CD4-positive, alpha-beta T cell treated with Interleukin-21 for 1 hour (primary cell): ENCODE measurements around the gene NT5C3B.

Source experiments
- DNase-seq: peaks from one replicate; pipeline ENCODE4 v3.0.0-alpha.2; 2020

The NT5C3B gene

GRCh38 chr17:41806685-41807445 lies 29.2 kb downstream of the NT5C3B start:
- DNase-seq = no peak

GRCh38 chr17:41803049-41804020 lies 32.7 kb downstream of the NT5C3B start:
- DNase-seq = no peak

GRCh38 chr17:41801374-41802271 lies 34.4 kb downstream of the NT5C3B start:
- DNase-seq = peak; percentile 66

DNA sequence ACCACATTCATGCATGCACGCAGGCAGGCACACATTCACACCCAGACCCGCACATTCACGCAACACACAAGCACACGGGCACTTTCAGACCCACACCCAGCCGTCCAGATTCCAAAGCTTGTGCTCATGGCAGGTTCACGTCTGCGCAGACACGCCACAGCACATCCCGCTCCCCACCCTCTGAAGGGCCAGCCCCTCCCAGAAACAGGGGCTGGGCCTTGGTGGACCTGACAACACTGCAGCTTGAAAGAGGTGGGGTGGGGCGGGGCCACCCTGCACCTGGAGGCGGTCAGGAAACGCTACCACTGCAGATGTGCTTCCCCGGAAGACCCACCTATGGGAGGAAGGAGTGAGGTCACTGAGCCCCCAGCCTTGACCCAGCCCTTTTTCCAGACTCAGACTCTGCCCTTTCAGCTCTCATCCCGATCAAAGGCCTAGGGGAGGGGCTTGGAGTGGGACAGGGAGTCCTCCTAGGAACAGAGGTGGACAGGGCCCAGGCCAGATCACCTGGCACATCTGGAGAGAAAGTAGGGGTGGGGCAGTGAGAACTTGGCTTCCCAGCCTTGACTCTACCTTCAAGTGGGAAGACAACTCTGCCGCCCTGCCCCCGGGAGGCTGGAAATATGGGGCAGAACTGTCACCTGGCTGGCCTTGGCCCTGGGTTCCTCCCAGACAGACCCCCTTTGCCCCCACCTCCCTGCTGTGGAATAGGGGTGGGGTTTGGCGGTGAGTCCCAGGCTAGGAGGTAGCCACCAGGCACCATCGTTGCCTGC lies 35.2 kb downstream of the NT5C3B start:
- peak; percentile 15 for DNase-seq

DNA sequence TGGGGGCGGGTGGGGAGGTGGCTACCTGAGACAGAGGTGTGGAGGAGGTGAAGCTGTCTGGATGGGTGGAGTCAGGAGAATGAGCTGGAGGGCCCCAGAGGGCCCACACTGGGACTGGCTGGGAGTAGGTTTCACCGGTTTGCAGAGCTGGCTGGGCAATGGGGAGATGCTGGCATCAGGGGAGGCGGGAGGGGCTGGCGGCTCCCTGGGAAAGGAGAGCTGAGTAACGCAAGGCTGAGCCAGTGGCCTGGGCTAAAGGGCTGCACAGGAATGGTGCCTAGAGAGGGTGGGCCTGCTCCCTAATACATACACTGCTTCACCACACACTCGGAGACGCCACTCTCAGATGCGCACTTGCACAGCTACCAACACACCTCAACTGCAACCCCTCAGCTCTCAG lies 36.7 kb downstream of the NT5C3B start:
- no peak for DNase-seq

GRCh38 chr17:41797377-41797776 lies 38.7 kb downstream of the NT5C3B start:
- no peak for DNase-seq

DNA sequence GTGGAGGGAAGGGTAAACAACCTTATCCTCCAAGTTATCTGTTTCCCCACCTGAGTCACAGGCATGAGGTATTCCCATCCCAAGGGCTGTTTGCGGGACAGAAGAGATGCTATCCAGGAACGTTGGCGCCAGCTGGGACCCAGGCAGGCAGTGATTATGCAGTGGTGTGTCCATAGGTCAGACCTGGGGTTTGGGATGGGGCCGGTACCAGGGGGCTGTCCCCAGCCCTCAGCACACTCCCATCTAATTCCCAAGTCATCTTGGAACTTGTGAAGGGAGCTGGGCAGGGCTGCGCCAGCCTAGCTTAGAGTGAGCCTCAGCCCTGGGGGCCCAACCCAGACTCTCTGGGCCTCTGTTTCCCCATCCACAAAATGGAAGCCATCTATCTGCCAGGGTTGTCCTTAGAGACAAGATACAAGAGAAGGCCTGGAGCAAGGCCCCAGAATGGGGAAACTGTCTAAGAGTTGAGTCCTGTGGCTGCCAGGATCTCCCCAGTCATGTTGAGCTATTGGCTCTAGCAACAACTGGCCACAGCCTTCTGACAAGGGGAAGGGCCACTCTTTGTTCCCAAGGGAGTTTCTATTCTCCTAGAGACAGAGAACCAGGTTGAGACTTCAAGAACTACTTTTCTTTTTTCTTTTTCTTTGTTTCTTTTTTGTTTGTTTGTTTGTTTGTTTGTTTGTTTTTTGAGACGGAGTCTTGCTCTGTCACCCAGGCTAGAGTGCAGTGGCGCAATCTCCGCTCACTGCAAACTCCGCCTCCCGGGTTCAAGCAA lies 39.7 kb downstream of the NT5C3B start:
- DNase-seq = no peak

DNA sequence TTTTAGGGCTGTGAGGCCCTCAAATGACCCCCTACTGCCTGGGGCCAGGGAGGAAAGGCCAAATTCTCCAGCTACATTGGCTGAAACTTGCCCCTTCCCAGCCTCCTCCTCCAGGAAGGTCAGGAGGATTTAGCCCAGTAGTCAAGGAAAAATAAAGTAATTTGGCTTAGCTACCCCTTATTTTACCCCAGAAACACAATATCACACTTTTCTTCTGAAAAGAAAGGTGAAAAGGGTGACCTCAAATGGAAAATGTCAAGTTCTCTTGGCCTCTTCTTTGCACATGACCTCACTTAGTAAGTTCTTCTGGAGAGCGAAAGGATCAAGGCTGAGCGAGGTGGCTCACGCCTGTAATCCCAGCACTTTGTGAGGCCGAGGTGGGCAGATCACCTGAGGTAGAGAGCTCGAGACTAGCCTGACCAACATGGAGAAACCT lies 41.5 kb downstream of the NT5C3B start:
- DNase-seq = no peak

GRCh38 chr17:41793784-41794539 lies 42.1 kb downstream of the NT5C3B start:
- DNase-seq = no peak

DNA sequence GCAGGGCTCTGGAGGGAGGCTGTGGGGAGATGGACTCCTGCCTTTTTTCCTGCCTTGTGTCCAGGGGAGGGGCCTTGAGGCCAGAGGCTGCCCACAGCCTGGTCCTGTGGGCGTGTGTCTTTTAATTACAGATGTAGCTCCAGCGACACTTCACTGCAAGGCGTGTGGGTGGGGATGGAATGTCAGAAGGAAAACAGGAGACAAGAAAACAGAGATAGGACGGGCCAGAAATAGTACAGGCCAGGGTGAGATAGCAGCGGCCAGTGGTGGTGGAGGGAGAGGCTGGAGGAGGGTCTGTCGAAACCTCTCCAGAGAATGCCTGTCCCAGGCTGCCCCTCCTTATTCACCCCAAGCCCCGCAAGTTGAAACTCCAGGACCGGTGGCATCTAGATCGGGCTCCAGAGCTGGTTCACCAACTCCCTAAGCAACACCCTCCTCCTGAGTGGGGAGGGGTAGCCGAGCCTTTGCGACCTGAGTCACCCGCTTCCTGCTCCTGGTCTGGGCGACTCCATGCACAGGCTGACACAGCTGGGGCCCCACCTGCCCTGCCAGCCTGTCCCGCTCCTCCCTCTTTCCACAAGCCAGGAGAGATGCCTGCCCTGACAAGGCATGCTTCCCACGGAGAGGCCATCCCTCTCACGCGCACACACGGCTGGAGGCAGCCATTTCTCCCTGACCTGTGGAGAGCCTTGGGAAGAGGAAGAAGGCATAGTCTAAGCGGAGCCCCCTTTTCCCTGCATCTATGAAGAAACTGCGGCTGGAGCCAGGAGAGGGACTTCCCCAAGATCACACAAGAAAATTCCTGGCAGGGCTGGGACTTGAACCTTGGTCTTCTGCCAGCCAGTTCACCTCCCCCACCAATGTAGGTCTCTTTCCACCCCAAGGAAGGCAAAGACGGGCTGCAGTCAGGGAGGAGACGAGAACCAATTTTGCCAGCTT lies 42.9 kb downstream of the NT5C3B start:
- no peak for DNase-seq

- no peak for DNase-seq
Observed at GRCh38 chr17:41787021-41787418, 49.0 kb downstream of the NT5C3B start.

DNA sequence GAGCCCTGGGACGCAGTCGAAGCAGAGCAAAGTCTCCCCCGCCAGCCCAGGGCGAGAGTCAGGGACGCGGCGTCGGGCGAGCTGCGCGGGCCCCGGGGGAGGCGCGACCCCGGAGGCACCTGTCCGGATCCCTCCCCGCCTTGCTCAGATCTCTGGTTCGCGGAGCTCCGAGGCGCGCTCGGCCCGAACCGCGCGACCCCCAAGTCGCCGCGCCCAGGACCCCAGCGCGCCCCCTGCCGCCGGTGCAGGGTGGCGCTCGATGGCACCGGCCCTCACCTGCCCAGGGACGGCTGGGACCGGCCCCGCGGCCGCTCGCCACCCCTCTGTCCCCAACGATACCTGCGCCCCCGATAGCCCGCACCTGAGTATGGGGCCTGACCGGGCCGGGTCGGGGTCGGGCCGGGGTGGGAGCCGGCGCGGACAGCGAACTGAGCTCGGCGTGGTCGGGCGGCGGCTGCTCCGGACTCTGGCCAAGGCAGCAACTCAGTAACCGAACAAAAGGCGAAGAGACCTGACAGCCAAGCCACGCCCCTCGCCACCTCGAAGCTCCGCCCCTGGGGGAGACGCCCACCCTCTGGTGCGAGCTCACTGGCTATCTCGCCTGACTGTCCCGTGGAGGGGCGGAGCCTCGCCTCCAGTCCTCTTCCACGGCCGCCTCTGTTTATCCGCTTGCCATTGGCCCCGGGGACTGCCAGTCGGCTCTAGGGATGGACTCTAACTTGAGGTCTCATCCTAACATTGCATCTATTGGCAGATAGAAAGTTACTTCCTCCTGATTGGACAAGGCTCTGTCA lies 49.6 kb downstream of the NT5C3B start, which contains the start of gene JUP:
Gene JUP, minus strand, starts transcription at position 485 of the 794 bp plus-strand sequence. CDS start 14,857 bp downstream, outside the sequence.
- peak; percentile 91 for DNase-seq

- DNase-seq = no peak
Observed at GRCh38 chr17:41785859-41786226, 50.2 kb downstream of the NT5C3B start.

DNA sequence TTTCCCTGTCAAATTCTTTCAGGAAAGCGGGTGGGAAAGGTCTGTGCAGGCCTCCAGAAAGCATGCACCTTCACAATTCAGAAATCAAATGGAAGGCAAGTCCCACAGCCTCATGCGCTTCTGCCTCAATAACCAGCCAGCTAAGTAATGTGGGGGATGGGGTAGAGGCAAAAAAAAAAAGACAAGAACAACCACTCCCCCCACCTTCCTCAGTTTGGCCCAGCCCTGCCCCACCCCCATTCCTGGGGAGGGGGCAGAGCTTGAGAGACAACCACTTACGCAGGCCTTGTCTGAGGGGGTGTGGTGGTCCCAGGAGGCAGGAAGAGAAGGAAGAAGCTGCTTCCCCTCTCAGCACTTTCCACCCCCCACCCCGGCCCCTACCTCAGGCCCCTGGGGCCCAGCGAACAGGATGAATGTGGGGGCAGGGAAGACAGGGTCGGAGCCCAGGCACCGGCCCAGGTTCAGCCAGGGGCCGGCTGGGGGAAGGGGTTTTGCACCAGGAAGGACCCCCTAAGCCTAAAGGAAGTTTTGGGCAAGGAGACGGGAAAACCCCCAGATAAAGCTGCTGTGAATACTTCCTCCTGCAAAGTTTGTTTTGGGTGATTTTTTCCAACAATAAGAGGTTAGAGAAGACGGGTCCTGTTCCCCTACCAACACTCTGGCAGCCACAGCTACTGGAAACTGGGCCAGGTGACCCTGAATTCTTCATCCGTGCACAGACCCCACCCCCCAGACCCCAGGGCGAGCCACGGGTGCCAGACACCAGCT lies 50.8 kb downstream of the NT5C3B start:
- no peak for DNase-seq

- DNase-seq = no peak
Observed at GRCh38 chr17:41784207-41784744, 51.8 kb downstream of the NT5C3B start.

GRCh38 chr17:41782142-41782541 lies 53.9 kb downstream of the NT5C3B start:
- no peak for DNase-seq
